H7 (cell line): ENCODE measurements around the gene DPH3. TPM values are rescaled to one million over a fixed set of nuclear protein-coding genes. Genes with fewer than 3 reads are reported as not detected.

Source experiments
- DNase-seq: peaks from one replicate; pipeline ENCODE4 v3.0.0; 2012
- H3K27me3 ChIP-seq: 2 replicates; pipeline ENCODE4 v1.6.0; 2011; ENCODE audit warnings: mild to moderate bottlenecking, low read length; ENCODE audit not compliant: control insufficient read depth, insufficient read depth
- H3K36me3 ChIP-seq: replicated peaks from 2 replicates; pipeline ENCODE4 v1.5.1; 2011; ENCODE audit warnings: low read length; ENCODE audit not compliant: control insufficient read depth, insufficient read depth
- H3K4me3 ChIP-seq: 2 replicates; pipeline ENCODE4 v1.5.1; 2011; ENCODE audit warnings: low read depth, mild to moderate bottlenecking, control low read depth, low read length, moderate library complexity; ENCODE audit not compliant: insufficient read depth
- total RNA-seq: library from RNA; depleted of rRNA; stranded (reverse); fragments of >200 nt; shearing (Covaris generic); gene quantifications from 2 replicates; pipeline ENCODE4 v1.2.3, GENCODE V29; 2014

DPH3 gene
- total RNA-seq, 1 experiment from 2014 or later: 15.0 TPM

DNA sequence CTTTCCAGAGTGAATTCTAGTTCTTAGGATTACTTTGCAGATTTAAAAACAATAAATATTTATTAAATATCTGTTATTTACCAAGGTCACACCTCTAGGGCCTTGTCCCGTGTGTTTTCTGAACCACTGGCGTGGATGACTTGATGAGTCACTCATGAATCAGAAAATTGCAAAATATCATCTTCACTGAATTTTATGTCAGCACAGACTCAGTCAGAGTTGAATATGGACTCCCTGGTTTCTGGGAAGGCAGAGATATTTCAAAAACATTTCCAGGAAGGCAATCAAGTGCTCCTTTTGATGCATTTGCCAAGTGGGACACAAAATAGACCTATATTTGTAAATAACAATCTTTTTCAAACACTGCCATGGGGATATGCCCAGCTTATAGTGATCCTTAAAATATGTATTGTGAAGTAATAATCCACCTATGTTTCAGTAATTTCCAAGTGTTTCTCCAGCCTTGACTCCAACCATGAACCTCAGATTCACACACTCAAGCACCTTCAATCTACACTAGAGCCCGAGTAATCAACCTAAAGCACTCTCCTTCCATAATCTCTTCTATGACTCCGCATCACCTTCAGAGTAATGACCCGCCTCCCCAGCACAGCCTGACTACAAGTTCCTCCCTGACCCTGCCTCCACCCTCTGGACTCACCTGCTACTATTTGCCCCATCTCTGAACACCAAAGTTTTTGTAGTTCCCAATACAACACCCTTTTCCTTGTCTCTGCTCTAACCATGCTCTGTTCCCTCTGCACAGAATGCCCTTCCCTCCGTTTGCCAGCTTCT, 24.3 kb downstream of the DPH3 start:
- Histone ChIP-seq H3K36me3 (no peaks in the 10 kb centered on the region), H3K27me3 (no peaks in the 10 kb centered on the region), H3K4me3 (no peak overlapping the region)
- DNase-seq: no peak

DNA sequence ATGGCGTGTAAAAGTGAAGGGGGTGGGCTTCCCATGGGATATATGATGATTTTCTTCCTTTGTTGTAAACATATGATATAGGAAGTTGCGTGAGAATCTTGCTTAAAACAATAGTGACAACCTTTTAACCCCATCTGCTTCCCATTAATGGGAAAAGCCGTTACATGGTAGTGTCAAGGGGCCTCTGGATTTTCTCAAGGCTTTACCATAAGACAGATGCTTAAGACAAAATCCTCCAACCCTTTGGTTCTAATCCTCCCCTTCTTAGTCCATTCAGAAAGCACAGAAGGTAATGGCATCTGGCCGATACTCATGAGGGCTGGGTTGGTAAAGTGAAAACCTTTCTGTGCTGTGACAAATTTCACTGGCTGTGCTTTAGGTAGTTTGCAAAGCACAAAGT, 25.0 kb downstream of the DPH3 start:
- no peak for DNase-seq
- Histone ChIP-seq H3K4me3 (no peak overlapping the region), H3K27me3 (no peaks in the 10 kb centered on the region), H3K36me3 (no peaks in the 10 kb centered on the region)

DNA sequence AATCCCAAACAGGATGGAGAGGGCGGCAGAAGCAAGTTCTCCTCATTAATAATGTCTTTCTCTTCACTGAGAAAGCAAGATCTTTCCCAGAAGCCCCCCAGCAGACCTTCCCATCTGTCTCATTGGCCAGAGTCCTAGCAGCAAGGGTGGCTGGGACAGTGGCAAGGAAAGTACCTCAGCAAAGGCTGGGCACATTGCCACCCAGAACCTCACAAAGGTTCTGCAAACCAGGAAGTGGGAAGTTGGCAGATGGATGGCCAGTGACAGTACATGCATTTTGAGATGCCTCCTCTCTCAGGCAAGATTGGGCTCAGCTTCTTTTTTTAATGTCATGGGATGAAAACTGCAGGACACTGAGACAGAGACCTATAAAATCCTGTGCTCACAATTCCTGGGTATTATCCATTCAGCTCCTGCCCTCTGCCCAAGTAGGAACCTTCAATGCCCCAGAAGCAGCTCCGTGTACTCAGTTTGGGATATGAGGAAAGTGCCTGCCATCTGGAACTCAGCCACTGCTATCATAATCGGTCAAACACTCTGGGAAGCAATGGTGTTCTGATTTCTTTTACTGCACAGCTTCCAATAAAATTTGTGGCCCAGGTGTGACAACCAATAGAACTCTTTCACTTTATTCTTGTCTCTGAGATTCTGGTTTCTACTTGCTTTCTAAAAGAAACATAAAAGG, 25.5 kb downstream of the DPH3 start:
- Histone ChIP-seq H3K4me3 (no peak overlapping the region), H3K27me3 (no peaks in the 10 kb centered on the region), H3K36me3 (no peaks in the 10 kb centered on the region)
- DNase-seq: no peak

DNA sequence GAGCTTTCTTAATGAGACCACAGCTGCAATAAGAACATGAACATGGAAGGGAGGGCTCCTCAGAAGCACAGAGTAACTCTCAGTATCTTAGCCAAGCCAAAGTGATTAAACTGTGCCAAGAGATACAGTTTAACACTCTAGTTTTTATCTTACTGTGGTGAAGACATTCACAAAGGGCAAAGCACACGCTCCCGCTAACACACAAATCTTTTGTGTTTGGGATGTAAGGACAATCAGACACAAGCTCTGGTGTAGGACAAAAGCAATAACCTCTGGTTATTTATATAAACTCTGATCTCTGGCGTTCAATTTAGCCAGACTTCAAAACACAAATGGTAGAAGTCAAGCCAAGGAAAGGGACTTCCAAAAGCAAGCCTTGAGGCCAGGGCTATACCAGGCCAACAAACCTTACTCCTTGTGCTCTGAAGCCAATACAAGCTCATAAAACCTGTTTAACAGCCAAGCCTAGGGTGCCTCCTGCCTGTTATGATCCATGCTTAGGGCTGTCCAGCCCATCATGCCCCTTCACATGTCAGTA, 27.8 kb downstream of the DPH3 start:
- no peak for DNase-seq
- Histone ChIP-seq H3K4me3 (no peak overlapping the region), H3K36me3 (no peaks in the 10 kb centered on the region), H3K27me3 (no peaks in the 10 kb centered on the region)

DNA sequence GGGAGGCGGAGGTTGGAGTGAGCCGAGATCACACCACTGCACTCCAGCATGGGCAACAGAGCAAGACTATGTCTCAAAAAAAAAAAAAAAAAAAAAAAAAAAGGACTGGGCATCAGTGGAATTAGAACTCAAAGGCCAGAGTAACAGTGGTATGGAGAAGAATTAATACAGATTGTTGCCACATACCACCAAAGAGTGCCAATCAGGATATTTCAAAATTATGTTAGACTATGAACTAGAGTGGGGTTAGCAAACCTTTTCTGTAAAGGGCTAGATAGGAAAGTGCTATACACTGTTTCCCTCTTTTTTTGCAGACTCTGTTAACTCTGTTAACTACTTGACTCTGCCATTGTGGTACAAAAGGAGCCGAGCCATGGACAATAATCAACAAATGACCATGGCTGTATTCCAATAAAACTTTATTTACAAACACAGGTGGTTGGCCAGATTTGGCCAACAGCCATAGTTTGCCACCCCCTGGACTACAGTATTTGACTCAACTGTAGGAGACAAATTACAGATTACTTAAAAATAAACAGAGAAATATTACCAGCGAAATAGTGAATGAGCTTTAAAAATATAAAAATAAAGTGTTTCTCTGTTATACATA, 28.6 kb downstream of the DPH3 start:
- no peak for DNase-seq
- Histone ChIP-seq H3K4me3 (no peak overlapping the region), H3K36me3 (no peaks in the 10 kb centered on the region), H3K27me3 (no peaks in the 10 kb centered on the region)

DNA sequence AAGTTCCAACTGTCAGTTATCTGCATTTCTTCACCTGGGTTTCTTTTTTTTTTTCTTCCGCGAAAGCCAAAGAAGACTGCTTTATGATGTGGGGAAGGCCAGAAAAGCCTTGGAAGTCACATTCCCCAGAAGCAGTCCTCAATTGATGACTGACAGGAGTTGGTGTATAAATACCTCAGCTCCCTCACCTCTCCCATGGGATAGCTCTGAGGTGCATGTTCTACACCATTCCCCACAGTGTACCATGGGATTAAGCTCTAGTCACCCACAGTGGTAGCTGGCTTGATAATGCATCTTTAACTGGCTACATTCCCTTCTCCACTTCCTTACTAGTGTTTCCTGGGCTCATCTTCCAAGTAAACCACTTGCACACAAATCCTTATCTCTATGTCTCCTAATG, 30.5 kb downstream of the DPH3 start:
- Histone ChIP-seq H3K27me3 (no peaks in the 10 kb centered on the region), H3K36me3 (no peaks in the 10 kb centered on the region), H3K4me3 (no peak overlapping the region)
- no peak for DNase-seq

DNA sequence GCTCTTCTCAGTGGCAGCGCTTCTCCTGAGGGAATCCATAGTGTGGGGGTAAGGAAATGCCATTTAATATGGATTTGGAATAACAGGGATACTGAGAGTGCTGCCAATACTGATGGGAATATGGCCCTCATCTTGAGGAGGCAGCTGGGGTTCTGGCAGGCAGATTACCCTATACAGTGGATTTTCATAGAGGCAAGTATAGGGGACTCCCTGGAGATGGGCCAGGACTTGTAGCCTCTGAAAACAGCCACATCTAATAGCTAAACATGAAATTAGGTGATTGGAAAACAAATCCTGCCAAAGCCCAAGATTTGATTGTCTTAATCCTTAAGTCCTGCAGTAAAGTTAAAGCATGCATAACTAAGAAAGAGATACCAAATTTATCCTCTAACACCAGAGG, 30.9 kb downstream of the DPH3 start:
- no peak overlapping the region for H3K4me3 ChIP-seq
- no peaks in the 10 kb centered on the region for H3K36me3 ChIP-seq
- DNase-seq: no peak
- H3K27me3 ChIP-seq: no peaks in the 10 kb centered on the region

DNA sequence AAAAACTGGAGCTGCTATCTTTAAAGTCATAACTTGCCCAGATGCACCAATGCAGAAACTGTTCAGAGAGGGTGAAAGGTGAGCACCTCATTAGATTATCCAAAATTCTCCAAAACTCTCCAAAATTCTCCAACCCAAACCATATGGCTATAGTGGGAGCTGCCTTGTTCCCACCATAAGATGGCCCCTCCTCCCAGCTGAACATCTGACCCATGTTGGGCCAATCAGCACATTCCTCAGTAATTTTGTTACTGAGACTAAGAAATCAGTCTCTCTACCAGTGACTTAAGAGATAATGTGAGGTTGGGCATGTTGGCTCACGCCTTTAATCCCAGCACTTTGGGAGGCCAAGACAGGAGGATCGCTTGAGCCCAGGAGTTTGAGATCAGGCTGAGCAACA, 32.8 kb downstream of the DPH3 start:
- DNase-seq: no peak
- Histone ChIP-seq H3K27me3 (no peaks in the 10 kb centered on the region), H3K4me3 (no peak overlapping the region), H3K36me3 (no peaks in the 10 kb centered on the region)

DNA sequence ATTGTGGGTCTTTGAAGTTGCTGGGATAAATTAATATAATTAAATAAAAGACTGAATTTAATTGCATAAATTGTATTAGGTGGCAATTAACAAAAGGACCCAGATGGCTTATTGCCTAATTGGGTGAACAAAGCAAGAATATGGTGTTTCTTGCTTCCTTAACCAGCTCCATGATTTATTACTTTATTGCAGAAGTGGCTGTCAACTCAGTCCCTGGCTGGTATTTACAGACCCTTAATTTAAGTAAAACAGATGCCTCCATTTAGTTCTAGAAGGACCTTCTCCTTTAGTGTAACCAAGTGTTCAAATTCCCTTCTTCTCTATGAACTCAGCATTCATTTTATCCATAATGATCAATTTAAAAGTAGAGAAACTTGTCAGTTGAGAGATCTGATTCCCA, 35.1 kb downstream of the DPH3 start:
- H3K4me3 ChIP-seq: no peak overlapping the region
- DNase-seq: no peak
- H3K27me3 ChIP-seq: no peaks in the 10 kb centered on the region
- H3K36me3 ChIP-seq: no peaks in the 10 kb centered on the region

DNA sequence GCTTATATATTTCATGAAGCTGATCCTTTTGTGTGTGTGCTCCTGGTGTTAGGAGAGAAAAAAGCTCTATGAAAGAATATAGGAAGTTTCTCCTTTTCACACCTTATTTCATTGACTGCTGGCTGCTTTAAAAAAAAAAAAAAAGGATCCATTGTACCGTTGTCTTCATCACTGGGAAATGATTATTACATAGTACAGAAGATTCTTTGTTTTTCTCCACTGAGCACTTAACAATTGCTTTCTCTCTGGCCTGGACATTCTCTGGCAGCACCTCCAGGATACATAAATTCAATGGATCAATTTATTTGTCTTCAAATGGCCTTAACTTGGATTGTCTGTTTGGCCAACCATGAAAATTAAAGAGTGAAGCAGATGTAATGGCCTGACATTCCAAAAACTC, 37.2 kb downstream of the DPH3 start:
- no peak for DNase-seq
- Histone ChIP-seq H3K27me3 (no peaks in the 10 kb centered on the region), H3K36me3 (no peaks in the 10 kb centered on the region), H3K4me3 (no peak overlapping the region)

DNA sequence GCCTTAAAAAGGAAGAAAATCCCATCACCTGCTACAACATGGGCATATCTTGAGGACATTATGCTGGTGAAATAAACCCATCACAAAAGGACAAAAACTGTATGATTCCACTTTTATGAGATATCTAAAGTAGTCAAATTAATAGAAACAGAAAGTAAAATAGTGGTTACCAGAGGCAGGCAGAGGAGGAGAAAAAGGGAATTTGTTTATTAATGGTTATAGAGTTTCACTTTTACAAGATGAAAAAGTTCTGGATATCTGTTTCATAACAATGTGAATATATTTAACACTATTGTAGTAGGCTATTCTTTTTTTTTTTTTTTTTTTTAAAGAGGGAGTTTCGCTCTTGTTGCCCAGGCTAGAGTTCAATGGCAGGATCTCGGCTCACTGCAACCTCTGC, 40.4 kb downstream of the DPH3 start:
- H3K27me3 ChIP-seq: no peaks in the 10 kb centered on the region
- no peak overlapping the region for H3K4me3 ChIP-seq
- no peak for DNase-seq
- no peaks in the 10 kb centered on the region for H3K36me3 ChIP-seq

DNA sequence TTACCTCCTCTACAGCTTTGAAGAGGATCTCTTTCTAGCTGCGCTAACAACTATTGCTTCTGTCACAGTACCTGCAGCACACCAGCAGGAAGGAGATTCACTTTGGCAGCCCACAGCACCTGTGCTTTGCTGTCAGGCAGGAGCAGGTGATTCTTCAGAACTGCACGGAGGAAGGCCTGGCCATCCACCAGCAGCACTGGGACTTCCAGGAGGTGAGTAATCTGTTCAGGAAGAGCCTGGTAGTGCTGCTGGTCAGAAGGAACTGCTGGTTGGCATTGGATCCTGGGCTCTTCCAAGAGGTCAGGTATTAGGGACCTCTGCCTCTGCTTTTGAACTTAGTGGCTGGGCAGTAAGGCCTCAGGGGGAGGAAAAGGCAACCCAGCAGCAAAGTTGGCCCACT, 42.2 kb downstream of the DPH3 start:
- H3K4me3 ChIP-seq: no peak overlapping the region
- H3K27me3 ChIP-seq: no peaks in the 10 kb centered on the region
- no peaks in the 10 kb centered on the region for H3K36me3 ChIP-seq
- no peak for DNase-seq

DNA sequence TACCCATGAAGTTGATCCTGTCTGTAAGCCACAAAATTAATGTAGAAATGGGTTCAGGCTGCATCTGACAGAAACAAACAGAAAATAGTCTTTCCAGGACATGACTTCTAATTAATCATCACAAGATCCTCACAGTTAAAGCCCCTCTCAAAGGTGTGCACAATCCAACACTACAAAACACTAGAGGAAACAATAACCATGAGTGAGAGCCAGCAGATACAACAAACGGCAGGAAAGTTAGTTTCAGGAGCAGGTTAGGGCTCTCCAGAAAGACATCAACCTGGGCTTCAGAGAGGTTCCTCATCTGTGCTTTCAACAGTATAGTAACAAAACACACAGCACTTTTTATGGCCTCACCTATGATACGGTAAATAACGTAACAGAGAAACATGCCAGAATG, 42.8 kb downstream of the DPH3 start:
- Histone ChIP-seq H3K4me3 (no peak overlapping the region), H3K27me3 (no peaks in the 10 kb centered on the region), H3K36me3 (no peaks in the 10 kb centered on the region)
- no peak for DNase-seq

DNA sequence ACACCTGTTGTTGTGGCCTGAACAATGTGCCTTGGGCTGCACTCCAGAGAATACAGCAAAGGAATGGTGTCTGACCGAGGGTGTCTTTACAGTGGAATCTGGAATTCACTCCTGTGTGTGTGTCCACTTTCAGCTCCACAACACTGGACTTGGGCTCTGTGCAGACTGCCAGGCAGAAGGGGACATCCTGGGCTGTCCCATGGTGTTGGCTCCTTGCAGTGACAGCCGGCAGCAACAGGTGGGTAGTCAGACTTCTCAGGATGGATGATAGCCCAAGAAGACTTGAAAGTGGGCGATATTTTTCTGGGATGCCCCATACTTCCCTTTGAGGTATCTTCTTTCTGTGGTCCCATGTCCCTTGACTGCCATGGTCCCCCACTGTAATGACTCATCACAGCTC, 45.0 kb downstream of the DPH3 start:
- Histone ChIP-seq H3K27me3 (no peaks in the 10 kb centered on the region), H3K4me3 (no peak overlapping the region), H3K36me3 (no peaks in the 10 kb centered on the region)
- no peak for DNase-seq

DNA sequence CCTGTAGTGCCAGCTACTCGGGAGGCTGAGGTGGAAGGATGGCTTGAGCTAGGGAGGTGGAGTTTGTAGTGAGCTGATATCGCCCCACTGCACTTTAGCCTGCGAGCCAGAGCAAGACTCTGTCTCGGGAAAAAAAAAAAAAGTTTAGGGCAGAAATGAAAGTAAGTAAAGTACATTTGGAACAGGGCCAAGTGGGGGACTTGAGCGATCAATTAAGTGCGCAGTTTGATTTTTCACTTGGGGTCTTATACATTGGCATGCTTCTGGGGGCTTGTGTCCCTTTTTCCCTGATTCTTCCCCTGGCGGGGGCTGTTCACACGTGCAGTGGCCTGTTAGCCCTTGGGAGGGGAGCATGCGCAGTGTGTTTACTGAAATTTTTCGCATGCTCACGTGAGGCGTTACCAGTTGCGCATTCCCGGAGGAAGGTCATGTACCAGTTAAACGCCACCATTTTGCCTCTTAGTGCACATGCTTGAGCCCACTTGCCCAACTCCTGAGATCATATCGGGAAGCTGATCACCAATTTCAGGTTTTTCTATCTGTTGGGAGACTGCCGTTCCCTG, 48.3 kb downstream of the DPH3 start:
- no peaks in the 10 kb centered on the region for H3K27me3 ChIP-seq
- no peak for DNase-seq
- no peak overlapping the region for H3K4me3 ChIP-seq
- no peaks in the 10 kb centered on the region for H3K36me3 ChIP-seq
